SK-N-SH treated with all-trans-retinoic acid at 6 μM for 48 hours (cell line): Measurements from ENCODE around the gene CDCA8.

ENCODE experiments used
- ATAC-seq: fragments of 200-7000 bp; cut with Tn5 transposase; 3 replicates; pipeline ENCODE4 v1.9.1; 2020; ENCODE audit warnings: mild to moderate bottlenecking, moderate library complexity
- ARNTL ChIP-seq: fragments of 450-650 bp; formaldehyde crosslinking; IDR thresholded peaks from 2 replicates; pipeline ENCODE4 v1.5.0; 2020; ENCODE audit warnings: low read depth, mild to moderate bottlenecking, moderate library complexity, borderline replicate concordance
- BACH2 ChIP-seq: fragments of 250-450 bp; sonication (Bioruptor Pico); IDR thresholded peaks from 2 replicates; pipeline ENCODE4 v1.9.0; 2021; ENCODE audit warnings: mild to moderate bottlenecking, borderline replicate concordance
- CREB5 ChIP-seq: fragments of 250-450 bp; sonication (Bioruptor Pico); IDR thresholded peaks from 2 replicates; pipeline ENCODE4 v1.5.1; 2020; ENCODE audit warnings: low read depth, mild to moderate bottlenecking, moderate library complexity
- CSDC2 ChIP-seq: fragments of 250-450 bp; sonication (Bioruptor Pico); IDR thresholded peaks from 2 replicates; pipeline ENCODE4 v1.5.0; 2020; ENCODE audit warnings: mild to moderate bottlenecking, moderate library complexity
- CSRNP3 ChIP-seq: fragments of 250-450 bp; sonication (Bioruptor Pico); IDR thresholded peaks from 2 replicates; pipeline ENCODE4 v1.5.1; 2021; ENCODE audit warnings: mild to moderate bottlenecking, moderate library complexity
- ESRRG ChIP-seq: fragments of 250-450 bp; sonication (Bioruptor Pico); IDR thresholded peaks from 2 replicates; pipeline ENCODE4 v1.6.1; 2021; ENCODE audit warnings: mild to moderate bottlenecking
- ISL1 ChIP-seq: fragments of 250-450 bp; sonication (Bioruptor Pico); IDR thresholded peaks from 2 replicates; pipeline ENCODE4 v2.1.2; 2022; ENCODE audit warnings: mild to moderate bottlenecking, moderate library complexity
- OSR1 ChIP-seq: fragments of 250-450 bp; sonication (Bioruptor Pico); IDR thresholded peaks from 2 replicates; pipeline ENCODE4 v1.8.0; 2022; ENCODE audit warnings: moderate library complexity, mild to moderate bottlenecking, inconsistent platforms
- PATZ1 ChIP-seq: fragments of 250-450 bp; sonication (Bioruptor Pico); IDR thresholded peaks from 2 replicates; pipeline ENCODE4 v1.8.0; 2020; ENCODE audit warnings: mild to moderate bottlenecking, moderate library complexity, borderline replicate concordance
- POU6F1 ChIP-seq: fragments of 250-450 bp; sonication (Bioruptor Pico); IDR thresholded peaks from 2 replicates; pipeline ENCODE4 v1.8.0; 2021; ENCODE audit warnings: low read depth, mild to moderate bottlenecking, moderate library complexity, borderline replicate concordance
- RARB ChIP-seq: fragments of 250-450 bp; sonication (Bioruptor Pico); IDR thresholded peaks from 2 replicates; pipeline ENCODE4 v1.8.0; 2021; ENCODE audit warnings: mild to moderate bottlenecking, moderate library complexity
- SNAI2 ChIP-seq: fragments of 250-450 bp; sonication (Bioruptor Pico); IDR thresholded peaks from 2 replicates; pipeline ENCODE4 v1.5.0; 2020; ENCODE audit warnings: mild to moderate bottlenecking, moderate library complexity
- TOX ChIP-seq: fragments of 250-450 bp; sonication (Bioruptor Pico); IDR thresholded peaks from 2 replicates; pipeline ENCODE4 v1.8.0; 2021; ENCODE audit warnings: mild to moderate bottlenecking, moderate library complexity, borderline replicate concordance
- TSHZ2 ChIP-seq: fragments of 250-450 bp; sonication (Bioruptor Pico); IDR thresholded peaks from 2 replicates; pipeline ENCODE4 v1.5.0; 2020; ENCODE audit warnings: mild to moderate bottlenecking, moderate library complexity
- ZC3H10 ChIP-seq: fragments of 250-450 bp; sonication (Bioruptor Pico); IDR thresholded peaks from 2 replicates; pipeline ENCODE4 v1.5.1; 2021; ENCODE audit warnings: mild to moderate bottlenecking, moderate library complexity
- ZFP3 ChIP-seq: fragments of 250-450 bp; sonication (Bioruptor Pico); IDR thresholded peaks from 2 replicates; pipeline ENCODE4 v1.5.0; 2020; ENCODE audit warnings: mild to moderate bottlenecking, moderate library complexity
- ZFP30 ChIP-seq: fragments of 450-650 bp; formaldehyde crosslinking; IDR thresholded peaks from 2 replicates; pipeline ENCODE4 v1.5.0; 2022; ENCODE audit warnings: mild to moderate bottlenecking, moderate library complexity
- ZNF565 ChIP-seq: fragments of 450-650 bp; formaldehyde crosslinking; conservative IDR thresholded peaks from 2 replicates; pipeline ENCODE4 v1.5.0; 2020; ENCODE audit warnings: low read depth, mild to moderate bottlenecking, moderate library complexity
- ZNF8 ChIP-seq: fragments of 450-650 bp; formaldehyde crosslinking; IDR thresholded peaks from 2 replicates; pipeline ENCODE4 v1.5.0; 2020; ENCODE audit warnings: mild to moderate bottlenecking, moderate library complexity

The CDCA8 gene

GRCh38 chr1:37656026-37656425 lies 36.3 kb upstream of the CDCA8 start:
- no peak for ATAC-seq

GRCh38 chr1:37656881-37657280 lies 35.4 kb upstream of the CDCA8 start:
- ATAC-seq: no peak

More at GRCh38 chr1:37656026-37656425, 36.3 kb upstream of the CDCA8 start:
- TF ChIP-seq TOX (CRISPR knock-in tag) (no peak), SNAI2 (CRISPR knock-in tag) (no peak), RARB (CRISPR knock-in tag) (no peak), ZFP3 (CRISPR knock-in tag) (no peak), POU6F1 (no peak), BACH2 (no peak)

GRCh38 chr1:37657620-37658412 lies 34.5 kb upstream of the CDCA8 start:
- ATAC-seq: no peak
- TF ChIP-seq ZC3H10 (CRISPR knock-in tag): no peak

More at GRCh38 chr1:37656881-37657280, 35.4 kb upstream of the CDCA8 start:
- no peak for TF ChIP-seq CSRNP3 (CRISPR knock-in tag)
- no peak for TF ChIP-seq ESRRG (CRISPR knock-in tag)
- TF ChIP-seq ZNF565 (CRISPR knock-in tag): no peak
- TF ChIP-seq ISL1 (CRISPR knock-in tag): no peak
- no peak for TF ChIP-seq SNAI2 (CRISPR knock-in tag)
- no peak for TF ChIP-seq TSHZ2
- TF ChIP-seq OSR1: no peak
- TF ChIP-seq ZNF8 (CRISPR knock-in tag): no peak
- TF ChIP-seq ZC3H10 (CRISPR knock-in tag): no peak

- ATAC-seq: no peak
- TF ChIP-seq TSHZ2 (no peak), OSR1 (no peak), POU6F1 (no peak), BACH2 (no peak), CSDC2 (CRISPR knock-in tag) (no peak), ZFP3 (CRISPR knock-in tag) (no peak), SNAI2 (CRISPR knock-in tag) (no peak), PATZ1 (CRISPR knock-in tag) (no peak), ZC3H10 (CRISPR knock-in tag) (no peak), ARNTL (no peak), ZNF565 (CRISPR knock-in tag) (no peak), CSRNP3 (CRISPR knock-in tag) (no peak), ZFP30 (CRISPR knock-in tag) (no peak), CREB5 (CRISPR knock-in tag) (no peak)
These were observed 33.8 kb upstream of the CDCA8 start for GRCh38 chr1:37658486-37658885.
